ENCODE results near the gene GARIN5B.

Gene GARIN5B

DNA sequence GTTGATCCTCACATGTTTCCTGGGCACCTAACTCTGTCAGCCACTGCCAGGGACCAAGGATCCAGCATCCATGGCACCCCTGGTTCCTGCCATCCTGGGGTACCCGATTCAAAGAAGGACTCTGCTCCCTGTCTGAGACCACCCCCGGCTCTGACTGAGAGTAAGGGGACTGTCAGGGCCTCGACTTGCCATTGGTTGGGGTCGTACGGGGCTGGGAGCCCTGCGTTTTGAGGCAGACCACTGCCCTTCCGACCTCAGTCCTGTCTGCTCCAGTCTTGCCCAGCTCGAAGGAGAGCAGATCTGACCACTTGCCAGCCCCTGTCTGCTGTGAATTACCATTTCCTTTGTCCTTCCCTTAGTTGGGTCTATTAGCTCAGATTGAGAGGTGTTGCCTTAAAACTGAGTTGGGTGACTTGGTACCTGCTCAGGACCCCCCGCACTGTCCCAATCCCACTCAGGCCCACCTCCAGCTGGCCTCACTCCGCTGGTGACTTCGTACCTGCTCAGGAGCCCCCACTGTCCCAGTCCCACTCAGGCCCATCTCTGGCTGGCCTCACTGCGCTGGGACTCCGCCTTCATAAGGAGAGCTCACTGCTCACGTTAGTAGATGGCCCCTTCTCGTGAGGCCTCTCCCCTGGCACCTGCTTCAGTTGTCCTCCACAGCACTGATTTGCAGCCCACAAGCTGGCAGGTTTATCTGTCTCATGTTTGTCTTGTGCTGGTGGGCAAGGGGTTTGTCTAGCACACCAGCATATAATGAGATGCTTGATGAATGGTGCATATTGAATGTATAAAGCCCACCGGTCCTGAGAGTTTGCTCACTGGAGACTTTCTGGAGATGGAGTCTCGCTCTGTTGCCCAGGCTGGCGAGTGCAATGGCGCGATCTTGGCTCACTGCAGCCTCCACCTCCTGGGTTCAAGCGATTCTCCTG lies 26.6 kb upstream of the GARIN5B start:
- no peak for DNase-seq (ENCODE audit: low read depth)

- no peak for DNase-seq (ENCODE audit: low read depth)
Observed at GRCh38 chr19:55387736-55388497, 24.9 kb upstream of the GARIN5B start.

- no peak for DNase-seq (ENCODE audit: low read depth)
Observed at GRCh38 chr19:55386493-55386971, 23.5 kb upstream of the GARIN5B start.

GRCh38 chr19:55385724-55386492 lies 22.8 kb upstream of the GARIN5B start, which contains the start of gene RPL28:
RPL28 (plus strand) TSS chr19:55385932; CDS start chr19:55386358, 426 bp downstream.
- peak; percentile 97 for DNase-seq (ENCODE audit: low read depth)

- peak; percentile 93 for DNase-seq (ENCODE audit: low read depth)
Observed at GRCh38 chr19:55384920-55385723, 22.1 kb upstream of the GARIN5B start.

- DNase-seq (ENCODE audit: low read depth), result no peak
Observed at GRCh38 chr19:55384131-55384919, 21.3 kb upstream of the GARIN5B start, which contains the start of gene TMEM238. TMEM238 (minus strand) TSS chr19:55384292; CDS start chr19:55384259, 33 bp downstream.

DNA sequence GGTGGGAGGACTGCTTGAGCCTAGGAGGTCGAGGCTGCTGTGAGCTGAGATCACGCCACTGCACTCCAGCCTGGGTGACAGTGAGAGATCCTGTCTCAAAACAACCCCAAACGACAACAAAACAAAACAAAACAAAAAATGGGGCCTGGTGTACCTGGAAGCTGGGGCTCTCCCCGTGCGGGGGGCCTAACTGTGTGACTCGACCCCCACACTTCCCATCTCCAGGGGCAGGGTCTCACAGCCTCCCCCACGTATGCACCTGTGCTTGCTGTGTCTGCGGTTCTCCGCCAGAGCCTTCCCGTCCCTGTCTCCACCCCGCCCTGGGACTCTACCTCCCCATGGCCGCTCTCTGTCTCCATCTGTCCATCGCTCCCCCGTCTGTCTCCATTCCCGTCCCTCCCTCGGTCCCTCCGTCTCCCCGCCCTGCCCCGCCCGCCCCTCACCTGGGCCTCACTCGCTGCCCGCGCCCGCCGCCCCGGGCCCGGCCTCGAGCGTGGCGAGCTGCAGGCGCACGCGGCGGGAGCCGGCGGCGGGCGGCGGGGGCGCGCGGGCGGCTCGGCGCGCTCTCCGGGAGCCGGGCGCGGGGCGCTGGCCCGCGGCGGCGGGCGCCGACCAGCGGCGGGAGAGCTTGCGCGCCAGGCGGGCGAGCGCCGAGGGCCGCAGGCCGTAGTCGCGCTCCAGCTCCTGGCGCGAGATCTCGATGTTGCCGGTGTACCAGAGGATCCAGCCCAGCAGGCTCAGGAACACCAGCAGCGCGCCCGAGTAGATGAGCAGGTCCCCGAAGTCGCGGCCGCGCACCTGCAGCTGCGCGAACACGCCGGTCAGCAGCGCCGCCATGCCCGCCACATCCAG lies 20.4 kb upstream of the GARIN5B start:
- peak; percentile 52 for DNase-seq (ENCODE audit: low read depth)

DNA sequence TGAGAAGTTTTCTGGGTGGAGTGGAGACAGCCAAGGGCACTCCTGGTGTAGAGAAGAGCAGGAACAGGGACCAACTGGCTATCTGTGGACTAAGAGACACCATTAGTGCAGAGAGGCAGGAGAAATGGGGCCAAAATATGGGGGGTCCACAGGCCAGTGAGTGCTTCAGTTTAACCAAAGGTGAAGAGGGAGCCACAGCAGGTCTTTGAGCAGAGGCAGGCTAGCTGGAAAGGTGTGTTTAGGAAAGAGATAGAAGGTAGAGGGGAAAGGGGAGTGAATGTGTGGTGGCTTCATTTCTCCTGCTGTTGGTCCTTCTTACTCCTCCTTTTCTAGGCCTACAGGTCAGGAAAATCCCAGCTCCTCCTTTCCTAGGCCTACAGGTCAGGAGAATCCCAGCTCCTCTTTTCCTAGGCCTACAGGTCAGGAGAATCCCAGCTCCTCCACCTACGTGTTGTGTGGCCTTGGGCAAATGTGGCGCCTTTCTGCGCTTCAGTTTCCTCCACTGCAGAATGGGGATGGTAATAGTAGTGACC lies 19.5 kb upstream of the GARIN5B start:
- DNase-seq (ENCODE audit: low read depth), result no peak

- DNase-seq (ENCODE audit: low read depth), result no peak
Observed at GRCh38 chr19:55382013-55382412, 19.0 kb upstream of the GARIN5B start.

- no peak for DNase-seq (ENCODE audit: low read depth)
Observed at GRCh38 chr19:55379174-55379573, 16.1 kb upstream of the GARIN5B start.

GRCh38 chr19:55377356-55378131 lies 14.5 kb upstream of the GARIN5B start:
- no peak for DNase-seq (ENCODE audit: low read depth)

DNA sequence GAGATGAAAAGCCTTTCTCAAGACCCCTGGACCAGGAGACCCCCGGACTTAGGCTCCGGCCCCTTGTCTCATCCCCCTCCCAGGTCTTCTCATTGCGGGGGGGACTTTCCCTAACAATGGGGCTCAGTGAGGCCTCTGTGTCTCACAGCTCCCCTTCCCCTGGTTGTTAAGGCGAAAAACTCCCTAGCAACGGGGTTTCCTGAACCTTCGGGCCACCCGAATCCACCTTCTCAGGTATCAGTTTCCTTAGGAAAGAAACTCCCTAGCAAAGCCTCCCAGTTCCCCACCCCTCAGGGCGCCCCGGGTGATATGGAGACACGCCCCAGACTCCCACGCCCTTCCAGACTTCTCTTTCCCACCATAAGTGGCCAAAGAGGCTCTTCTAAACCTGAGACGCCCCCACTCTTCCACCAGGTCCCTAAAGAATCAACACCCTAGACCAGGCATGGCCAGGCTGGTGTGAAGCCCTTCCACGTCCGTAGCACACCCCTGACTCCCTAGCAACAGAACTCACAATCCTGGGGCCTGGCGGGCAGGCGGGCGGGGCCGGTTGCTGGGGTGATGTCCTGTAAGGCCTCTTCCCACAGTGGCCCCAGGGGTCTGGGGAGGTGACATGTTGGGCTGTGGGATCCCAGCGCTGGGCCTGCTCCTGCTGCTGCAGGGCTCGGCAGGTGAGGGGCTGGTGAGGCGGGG lies 13.3 kb upstream of the GARIN5B start, which contains the start of gene TMEM190:
Gene TMEM190 (plus strand): TSS at position 586 of the 693 bp plus-strand sequence. CDS start 28 bp downstream, at position 614.
- no peak for DNase-seq (ENCODE audit: low read depth)

- DNase-seq (ENCODE audit: low read depth), result no peak
Observed at GRCh38 chr19:55373993-55374757, 11.1 kb upstream of the GARIN5B start.

DNA sequence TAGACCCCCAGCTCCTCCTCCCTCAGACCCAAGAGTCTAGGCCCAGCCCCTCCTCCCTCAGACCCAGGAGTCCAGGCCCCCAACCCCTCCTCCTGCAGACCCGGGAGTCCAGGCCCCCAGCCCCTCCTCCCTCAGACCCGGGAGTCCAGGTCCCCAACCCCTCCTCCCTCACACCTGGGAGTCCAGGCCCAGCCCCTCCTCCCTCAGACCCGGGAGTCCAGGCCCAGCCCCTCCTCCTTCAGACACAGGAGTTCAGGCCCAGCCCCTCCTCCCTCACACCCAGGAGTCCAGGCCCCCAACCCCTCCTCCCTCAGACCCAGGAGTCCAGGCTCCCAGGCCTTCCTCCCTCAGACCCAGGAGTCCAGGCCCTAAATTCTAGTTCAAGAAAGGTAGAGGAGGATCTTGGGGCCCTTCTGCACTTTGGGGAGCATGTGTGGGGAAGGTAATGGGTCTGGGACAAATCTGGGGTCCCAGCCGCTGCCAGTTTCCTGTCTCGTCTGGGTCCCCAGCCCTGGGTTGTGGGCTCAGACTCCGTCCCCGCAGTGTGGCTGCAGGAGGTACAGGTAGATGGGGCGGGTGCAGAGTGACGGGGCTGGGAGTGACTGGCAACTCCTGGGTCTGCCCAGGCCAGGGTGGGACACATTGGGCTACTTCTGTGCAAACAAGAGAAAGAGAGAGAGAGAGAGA lies 10.4 kb upstream of the GARIN5B start:
- no peak for DNase-seq (ENCODE audit: low read depth)

DNA sequence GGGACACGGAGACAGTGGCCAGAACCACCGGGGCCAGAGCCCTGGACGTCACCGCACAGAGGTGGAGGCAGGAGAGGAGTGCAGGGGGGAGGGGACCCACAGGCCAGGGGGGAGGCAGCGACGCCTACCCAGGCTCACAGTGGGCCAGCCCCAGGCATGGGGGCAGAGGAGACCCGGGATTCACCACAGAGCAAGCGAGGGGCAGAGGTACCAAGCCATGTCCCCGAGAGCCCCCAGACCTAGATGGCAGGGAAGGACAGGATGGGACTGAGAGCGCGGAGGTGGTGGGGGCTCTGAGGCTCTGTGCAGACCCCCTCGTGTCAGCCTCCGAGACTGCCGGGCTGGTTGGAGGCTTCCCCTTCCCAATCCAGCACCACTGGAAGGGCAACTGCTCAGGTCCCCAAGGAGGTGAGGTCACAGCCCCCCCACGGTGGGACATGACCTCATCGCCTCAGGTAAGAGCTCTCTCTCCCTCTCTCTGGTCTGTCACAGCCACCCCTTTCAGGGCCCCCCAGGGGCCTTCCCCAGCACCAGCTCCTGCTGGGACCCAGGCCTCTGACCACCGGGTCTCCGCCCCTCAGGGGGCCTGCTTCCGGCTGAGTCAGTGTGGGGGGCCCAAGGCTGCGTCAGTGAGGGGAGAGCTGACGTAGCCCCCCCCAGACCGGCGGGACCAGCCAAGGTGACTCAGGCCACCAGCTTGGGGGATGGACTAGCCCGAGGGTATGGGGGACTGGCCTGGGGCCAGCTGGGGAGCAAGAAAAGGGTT lies 9.4 kb upstream of the GARIN5B start:
- no peak for DNase-seq (ENCODE audit: low read depth)
